ENCODE data around the gene IFNGR2.
A peak's percentile ranks its signal among the peaks of the same experiment; 100 is the strongest.
"Not testable (repeated sequence)": the region's sequence is repeated elsewhere in the genome, so short reads cannot be mapped to it uniquely, and the experiment has no call there.

The IFNGR2 gene

GRCh38 chr21:33378081-33378480 lies 25.1 kb upstream of the IFNGR2 start:
- DNase-seq (ENCODE audit: insufficient read length) (no peak), FAIRE-seq (no peak)
- TF ChIP-seq POLR2AphosphoS5 (IDR thresholded peaks at IDR 0.05; ENCODE audit: low read depth, low read length) (no peak), TAF1 (IDR thresholded peaks at IDR 0.05; ENCODE audit: borderline replicate concordance, low read depth, low read length) (no peak), POLR2A (IDR thresholded peaks at IDR 0.05; ENCODE audit: low read depth, low read length) (no peak)

- FAIRE-seq; DNase-seq (ENCODE audit: insufficient read length): not testable (repeated sequence)
These were observed 23.3 kb upstream of the IFNGR2 start for GRCh38 chr21:33379934-33380333.

DNA sequence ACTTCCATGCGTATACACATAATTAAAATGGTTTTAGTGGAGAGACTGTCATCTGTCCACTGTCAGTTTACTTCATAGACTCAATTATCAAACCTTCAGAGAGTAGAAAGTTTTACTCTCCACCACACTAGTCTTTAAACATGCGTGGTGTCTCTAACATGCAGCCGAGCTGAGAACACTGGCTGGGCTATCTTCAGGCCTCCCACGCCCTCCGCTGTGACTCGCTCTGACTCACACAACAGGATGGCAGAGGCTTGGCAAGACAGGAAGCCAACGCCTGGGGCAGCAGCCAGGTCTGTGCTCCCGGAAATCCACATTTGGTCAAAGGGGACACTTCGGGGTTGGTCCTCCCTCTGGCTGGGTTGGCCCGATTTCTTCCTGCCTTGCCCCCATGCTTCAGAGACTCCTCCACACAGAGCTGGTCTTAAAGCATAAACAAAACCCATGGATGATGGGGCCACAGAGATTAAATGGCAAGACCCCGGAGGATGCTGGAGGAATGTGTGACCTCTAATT lies 22.7 kb upstream of the IFNGR2 start:
- TF ChIP-seq TAF1 (IDR thresholded peaks at IDR 0.05; ENCODE audit: borderline replicate concordance, low read depth, low read length) (peak; percentile 70; the same call in 1 of the 2 replicates), POLR2A (IDR thresholded peaks at IDR 0.05; ENCODE audit: low read depth, low read length) (peak; percentile 65; the same call in 1 of the 2 replicates), POLR2AphosphoS5 (IDR thresholded peaks at IDR 0.05; ENCODE audit: low read depth, low read length) (peak; percentile 68; the same call in 1 of the 2 replicates)
- FAIRE-seq: peak; percentile 93
- DNase-seq (ENCODE audit: insufficient read length): peak; percentile 40

GRCh38 chr21:33381381-33381780 lies 21.8 kb upstream of the IFNGR2 start:
- DNase-seq (ENCODE audit: insufficient read length); FAIRE-seq: not testable (repeated sequence)

DNA sequence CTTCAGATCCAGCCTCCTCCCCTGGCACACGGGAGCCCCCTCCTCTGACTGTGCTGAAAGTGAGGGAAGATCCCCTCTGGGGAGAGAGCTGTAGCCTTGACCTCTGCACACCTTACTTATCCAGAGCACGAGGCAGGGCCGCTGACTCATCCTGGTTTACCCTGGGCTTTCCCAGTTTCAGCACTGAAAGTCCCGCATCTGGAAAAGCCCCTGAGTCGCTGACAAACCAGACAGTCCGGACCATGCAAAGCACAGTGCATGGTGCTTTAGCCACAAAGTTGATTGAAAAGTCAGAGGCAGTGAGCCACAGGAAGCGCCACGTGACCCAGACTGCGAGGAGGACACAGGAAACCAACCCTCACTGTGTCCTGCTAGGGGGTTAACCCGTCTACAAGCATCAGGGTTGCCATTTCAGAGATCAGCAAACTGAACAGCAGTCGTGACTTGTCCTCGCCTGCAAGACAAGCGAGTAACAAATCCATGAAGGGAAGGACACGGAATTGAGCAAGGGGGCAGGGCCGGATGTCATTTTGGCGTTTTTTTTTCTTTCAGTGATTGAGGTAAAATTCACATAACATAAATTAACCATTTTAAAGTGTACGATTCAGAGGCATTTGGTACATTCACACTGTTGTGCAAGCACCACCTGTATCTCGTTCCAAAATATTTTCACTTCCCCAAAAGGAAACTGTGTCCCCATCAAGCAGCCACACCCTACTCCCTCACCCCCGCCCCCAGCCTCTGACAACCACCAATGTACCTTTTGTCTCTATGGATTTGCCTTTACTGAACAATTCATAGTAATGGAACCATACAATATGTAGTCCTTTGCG lies 19.9 kb upstream of the IFNGR2 start:
- TF ChIP-seq POLR2A (IDR thresholded peaks at IDR 0.05; ENCODE audit: low read depth, low read length) (peak; percentile 92), POLR2AphosphoS5 (IDR thresholded peaks at IDR 0.05; ENCODE audit: low read depth, low read length) (peak; percentile 93), TAF1 (IDR thresholded peaks at IDR 0.05; ENCODE audit: borderline replicate concordance, low read depth, low read length) (peak; percentile 61; the same call in 1 of the 2 replicates)
- DNase-seq (ENCODE audit: insufficient read length): peak; percentile 45
- peak; percentile 99 for FAIRE-seq

- TF ChIP-seq POLR2A (IDR thresholded peaks at IDR 0.05; ENCODE audit: low read depth, low read length): no peak
- TF ChIP-seq TAF1 (IDR thresholded peaks at IDR 0.05; ENCODE audit: borderline replicate concordance, low read depth, low read length): no peak
- no peak for TF ChIP-seq POLR2AphosphoS5 (IDR thresholded peaks at IDR 0.05; ENCODE audit: low read depth, low read length)
- DNase-seq (ENCODE audit: insufficient read length) (no peak), FAIRE-seq (no peak)
These were observed 18.3 kb upstream of the IFNGR2 start for GRCh38 chr21:33384841-33385331.

DNA sequence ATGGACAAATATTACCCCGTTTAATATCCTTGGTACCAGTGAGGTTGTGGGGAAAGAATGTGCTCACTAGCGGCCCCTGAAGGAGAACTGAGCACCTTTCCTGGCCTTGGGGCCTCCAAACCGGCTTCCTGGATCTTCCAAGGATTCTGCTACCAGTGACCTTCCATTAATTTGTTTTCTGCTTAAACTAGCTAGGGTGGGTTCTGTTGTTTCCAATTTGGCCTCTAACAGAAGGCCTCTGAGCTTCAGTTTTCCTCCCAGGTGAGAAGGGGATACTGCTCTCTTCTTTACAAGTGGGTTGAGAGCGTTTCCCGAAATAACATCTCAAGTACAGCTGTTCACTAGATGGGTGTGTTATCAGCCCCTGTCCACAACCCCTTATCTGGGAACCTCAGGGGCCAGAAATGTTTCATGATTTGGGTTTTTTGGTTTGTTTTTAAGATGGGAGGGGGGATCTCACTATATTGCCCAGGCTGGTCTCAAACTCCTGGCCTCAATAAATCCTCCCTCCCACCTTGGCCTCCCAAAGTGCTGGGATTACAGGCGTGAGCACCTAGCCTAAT lies 16.9 kb upstream of the IFNGR2 start:
- DNase-seq (ENCODE audit: insufficient read length) (no peak), FAIRE-seq (no peak)
- TF ChIP-seq POLR2AphosphoS5 (IDR thresholded peaks at IDR 0.05; ENCODE audit: low read depth, low read length): no peak
- no peak for TF ChIP-seq POLR2A (IDR thresholded peaks at IDR 0.05; ENCODE audit: low read depth, low read length)
- no peak for TF ChIP-seq TAF1 (IDR thresholded peaks at IDR 0.05; ENCODE audit: borderline replicate concordance, low read depth, low read length)

GRCh38 chr21:33387294-33387693 lies 15.9 kb upstream of the IFNGR2 start:
- DNase-seq (ENCODE audit: insufficient read length) (no peak), FAIRE-seq (no peak)
- TF ChIP-seq POLR2AphosphoS5 (IDR thresholded peaks at IDR 0.05; ENCODE audit: low read depth, low read length): no peak
- no peak for TF ChIP-seq POLR2A (IDR thresholded peaks at IDR 0.05; ENCODE audit: low read depth, low read length)
- no peak for TF ChIP-seq TAF1 (IDR thresholded peaks at IDR 0.05; ENCODE audit: borderline replicate concordance, low read depth, low read length)

- no peak for TF ChIP-seq TAF1 (IDR thresholded peaks at IDR 0.05; ENCODE audit: borderline replicate concordance, low read depth, low read length)
- DNase-seq (ENCODE audit: insufficient read length) (no peak), FAIRE-seq (no peak)
These were observed 15.0 kb upstream of the IFNGR2 start for GRCh38 chr21:33388188-33388587.

- no peak for TF ChIP-seq TAF1 (IDR thresholded peaks at IDR 0.05; ENCODE audit: borderline replicate concordance, low read depth, low read length)
- TF ChIP-seq POLR2A (IDR thresholded peaks at IDR 0.05; ENCODE audit: low read depth, low read length): no peak
- no peak for TF ChIP-seq POLR2AphosphoS5 (IDR thresholded peaks at IDR 0.05; ENCODE audit: low read depth, low read length)
- DNase-seq (ENCODE audit: insufficient read length): no peak
- FAIRE-seq: no peak
These were observed 12.7 kb upstream of the IFNGR2 start for GRCh38 chr21:33390479-33390878.

- TF ChIP-seq POLR2A (IDR thresholded peaks at IDR 0.05; ENCODE audit: low read depth, low read length) (no peak), POLR2AphosphoS5 (IDR thresholded peaks at IDR 0.05; ENCODE audit: low read depth, low read length) (no peak), TAF1 (IDR thresholded peaks at IDR 0.05; ENCODE audit: borderline replicate concordance, low read depth, low read length) (no peak)
- DNase-seq (ENCODE audit: insufficient read length) (no peak), FAIRE-seq (no peak)
These were observed 11.6 kb upstream of the IFNGR2 start for GRCh38 chr21:33391656-33392055.

DNA sequence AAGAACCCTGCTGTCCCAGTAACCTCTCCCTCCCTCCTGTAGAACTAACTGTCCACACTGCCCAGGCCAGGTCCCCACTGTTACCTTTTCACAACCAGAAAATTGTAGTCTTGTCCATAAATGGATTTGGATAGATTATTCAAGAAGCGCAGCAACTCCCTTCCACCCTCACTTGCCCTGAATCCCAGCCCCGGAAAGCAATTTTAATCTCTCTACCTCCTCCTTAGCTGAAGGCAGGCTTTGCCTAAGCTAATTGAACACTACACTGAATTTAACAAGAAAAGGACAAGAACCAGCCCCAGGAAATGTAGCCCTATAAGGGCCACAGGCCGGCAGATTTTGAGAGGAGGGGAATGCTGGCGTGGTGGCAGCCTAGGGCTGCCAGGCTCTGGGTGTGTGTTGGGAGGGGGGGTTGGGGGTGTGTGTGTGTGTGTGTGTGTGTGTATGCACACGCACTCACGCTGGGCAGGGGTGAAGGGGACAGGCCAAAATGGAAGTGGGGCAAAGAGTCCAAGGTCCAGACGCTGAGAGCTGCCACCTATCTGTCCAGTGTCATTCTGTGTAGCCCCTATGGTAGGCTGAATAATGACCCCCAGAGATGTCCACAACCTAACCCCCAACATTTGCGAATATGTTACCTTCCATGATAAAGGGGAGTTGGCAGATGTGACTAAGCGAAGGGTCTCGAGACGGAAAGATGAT lies 10.8 kb upstream of the IFNGR2 start:
- DNase-seq (ENCODE audit: insufficient read length) (no peak), FAIRE-seq (no peak)
- TF ChIP-seq POLR2AphosphoS5 (IDR thresholded peaks at IDR 0.05; ENCODE audit: low read depth, low read length) (no peak), TAF1 (IDR thresholded peaks at IDR 0.05; ENCODE audit: borderline replicate concordance, low read depth, low read length) (no peak), POLR2A (IDR thresholded peaks at IDR 0.05; ENCODE audit: low read depth, low read length) (no peak)

Measured in GM12892 (cell line).